ENCODE results near the gene MATCAP1. TPM values are rescaled to one million over a fixed set of nuclear protein-coding genes. Genes with fewer than 3 reads are reported as not detected.

The MATCAP1 gene
- total RNA-seq, 2 experiments from 2014 or later = 21.9 to 24.0 TPM

- CTCF ChIA-PET = interaction anchor here (0.7 to 1.2 kb wide), 2 partner anchors 16 to 19 kb away, joined by 3 to 7 read pairs; no protein-coding TSS in a partner anchor
- Mint-ChIP-seq H3K9me3 (no peaks in the 10 kb centered on the region), H3K27ac (no peak overlapping the region), H3K27me3 (ENCODE audit: low read depth) (no peaks in the 10 kb centered on the region), H3K36me3 (ENCODE audit: low read depth) (no peaks in the 10 kb centered on the region), H3K4me1 (ENCODE audit: low read depth) (no peaks in the 10 kb centered on the region), H3K4me3 (no peak overlapping the region)
- DNase-seq = no peak
- intact Hi-C loops (cut with micrococcal nuclease) = no loop called here
Observed at GRCh38 chr16:67216612-67217490, 33.1 kb upstream of the MATCAP1 start.

- Mint-ChIP-seq H3K4me3 (no peak overlapping the region), H3K27ac (no peak overlapping the region), H3K36me3 (ENCODE audit: low read depth) (no peaks in the 10 kb centered on the region), H3K4me1 (ENCODE audit: low read depth) (no peaks in the 10 kb centered on the region), H3K9me3 (no peaks in the 10 kb centered on the region), H3K27me3 (ENCODE audit: low read depth) (no peaks in the 10 kb centered on the region)
- no peak for DNase-seq
- CTCF ChIA-PET = no interaction called here
- intact Hi-C loops (cut with micrococcal nuclease) = no loop called here
Observed at GRCh38 chr16:67215706-67216105, 31.9 kb upstream of the MATCAP1 start.

- Mint-ChIP-seq H3K4me3 (no peak overlapping the region), H3K9me3 (no peaks in the 10 kb centered on the region), H3K4me1 (ENCODE audit: low read depth) (no peaks in the 10 kb centered on the region), H3K36me3 (ENCODE audit: low read depth) (no peaks in the 10 kb centered on the region), H3K27ac (no peak overlapping the region), H3K27me3 (ENCODE audit: low read depth) (no peaks in the 10 kb centered on the region)
- CTCF ChIA-PET = interaction anchor here (0.5 to 0.7 kb wide), 4 partner anchors 8 to 768 kb away, joined by 4 to 8 read pairs (median 6); no protein-coding TSS in a partner anchor
- DNase-seq = no peak
- intact Hi-C loops (cut with micrococcal nuclease) = no loop called here
Observed at GRCh38 chr16:67213197-67214019, 29.6 kb upstream of the MATCAP1 start.

GRCh38 chr16:67212766-67213165, 29.0 kb upstream of the MATCAP1 start:
- no peaks in the 10 kb centered on the region for H3K9me3 Mint-ChIP-seq
- CTCF ChIA-PET = interaction anchor here (0.5 to 0.7 kb wide), 3 partner anchors 9 to 605 kb away, joined by 4 to 5 read pairs (median 4); no protein-coding TSS in a partner anchor
- no peak for DNase-seq
- H3K27ac Mint-ChIP-seq = no peak overlapping the region
- H3K4me1 Mint-ChIP-seq (ENCODE audit: low read depth) = no peaks in the 10 kb centered on the region
- H3K27me3 Mint-ChIP-seq (ENCODE audit: low read depth) = no peaks in the 10 kb centered on the region
- no peaks in the 10 kb centered on the region for H3K36me3 Mint-ChIP-seq (ENCODE audit: low read depth)
- no peak overlapping the region for H3K4me3 Mint-ChIP-seq
- intact Hi-C loops (cut with micrococcal nuclease) = no loop called here

DNA sequence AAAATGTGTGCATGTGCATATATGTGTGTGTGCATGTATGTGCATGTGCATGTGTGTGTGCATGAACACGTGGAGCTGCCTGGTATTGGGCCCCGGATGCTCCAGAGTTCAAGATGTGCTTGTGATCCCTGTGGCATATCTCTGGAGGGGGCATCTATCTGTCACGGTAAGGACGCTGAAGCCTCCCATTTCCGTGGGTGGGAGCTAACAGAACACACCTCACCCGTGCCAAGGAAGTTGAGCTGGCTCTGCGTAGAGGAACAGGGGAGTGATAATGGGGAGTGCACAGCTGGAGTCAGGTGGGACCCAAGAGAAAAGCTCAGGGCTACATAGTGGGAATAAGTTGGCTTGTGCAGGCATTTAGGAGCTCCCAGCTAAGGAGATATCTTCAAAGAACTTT, 27.9 kb upstream of the MATCAP1 start:
- H3K36me3 Mint-ChIP-seq (ENCODE audit: low read depth) = no peaks in the 10 kb centered on the region
- no peaks in the 10 kb centered on the region for H3K9me3 Mint-ChIP-seq
- no peak for DNase-seq
- H3K27me3 Mint-ChIP-seq (ENCODE audit: low read depth) = no peaks in the 10 kb centered on the region
- intact Hi-C loops (cut with micrococcal nuclease) = no loop called here
- no peak overlapping the region for H3K4me3 Mint-ChIP-seq
- CTCF ChIA-PET = interaction anchor here (0.8 kb wide), 1 partner anchor 9 kb away, joined by 4 read pairs; no protein-coding TSS in a partner anchor
- no peak overlapping the region for H3K27ac Mint-ChIP-seq
- no peaks in the 10 kb centered on the region for H3K4me1 Mint-ChIP-seq (ENCODE audit: low read depth)

GRCh38 chr16:67210069-67210937, 26.5 kb upstream of the MATCAP1 start:
- no peaks in the 10 kb centered on the region for H3K27me3 Mint-ChIP-seq (ENCODE audit: low read depth)
- no peak overlapping the region for H3K27ac Mint-ChIP-seq
- CTCF ChIA-PET = no interaction called here
- DNase-seq = no peak
- no peaks in the 10 kb centered on the region for H3K9me3 Mint-ChIP-seq
- no peaks in the 10 kb centered on the region for H3K36me3 Mint-ChIP-seq (ENCODE audit: low read depth)
- no peaks in the 10 kb centered on the region for H3K4me1 Mint-ChIP-seq (ENCODE audit: low read depth)
- H3K4me3 Mint-ChIP-seq = no peak overlapping the region
- intact Hi-C loops (cut with micrococcal nuclease) = no loop called here

GRCh38 chr16:67209565-67209964, 25.8 kb upstream of the MATCAP1 start:
- no peaks in the 10 kb centered on the region for H3K9me3 Mint-ChIP-seq
- H3K4me3 Mint-ChIP-seq = no peak overlapping the region
- no peak overlapping the region for H3K27ac Mint-ChIP-seq
- DNase-seq = no peak
- no peaks in the 10 kb centered on the region for H3K4me1 Mint-ChIP-seq (ENCODE audit: low read depth)
- intact Hi-C loops (cut with micrococcal nuclease) = no loop called here
- no peaks in the 10 kb centered on the region for H3K27me3 Mint-ChIP-seq (ENCODE audit: low read depth)
- CTCF ChIA-PET = no interaction called here
- peaks cover 2% of the 10 kb centered on the region for H3K36me3 Mint-ChIP-seq (ENCODE audit: low read depth)

DNA sequence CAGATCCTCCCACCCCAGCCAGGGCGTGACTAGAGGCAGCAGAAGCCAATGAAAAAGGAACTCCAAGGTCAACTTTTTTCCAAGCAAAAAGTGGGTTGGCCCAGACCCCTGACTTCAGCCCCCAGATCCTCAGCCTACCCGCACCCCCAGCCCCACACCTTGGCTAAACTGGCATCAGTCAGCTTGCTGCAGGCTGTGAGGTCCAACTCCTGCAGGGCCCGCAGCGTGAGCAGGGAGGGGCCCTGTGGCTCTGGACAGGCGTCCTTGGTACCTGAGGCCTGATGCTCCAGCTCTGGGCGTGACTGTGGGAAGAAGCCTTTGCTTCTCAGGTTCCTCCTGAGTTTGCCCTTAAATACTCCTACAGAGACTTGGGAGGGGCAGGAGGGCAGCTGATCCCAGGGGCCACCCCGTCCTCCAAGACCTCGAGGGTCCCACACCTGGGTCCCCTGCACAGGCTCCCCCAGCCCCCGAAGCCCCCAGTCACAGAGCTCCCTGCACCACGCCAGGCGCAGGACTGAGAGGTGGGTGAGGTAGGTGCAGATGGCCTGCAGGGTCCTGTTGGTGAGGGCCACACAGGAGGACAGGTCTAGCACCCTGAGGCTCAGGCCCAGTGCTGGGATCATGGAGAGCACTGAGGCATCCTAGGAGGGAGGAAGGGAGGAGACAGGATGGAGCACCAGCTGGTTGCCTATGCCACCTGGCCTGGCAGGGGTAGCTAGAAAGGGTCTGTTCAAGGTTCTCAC, 24.6 kb upstream of the MATCAP1 start:
- Mint-ChIP-seq H3K36me3 (ENCODE audit: low read depth) (peaks cover 2% of the 10 kb centered on the region), H3K4me3 (no peak overlapping the region), H3K4me1 (ENCODE audit: low read depth) (no peaks in the 10 kb centered on the region), H3K27me3 (ENCODE audit: low read depth) (no peaks in the 10 kb centered on the region), H3K9me3 (no peaks in the 10 kb centered on the region), H3K27ac (no peak overlapping the region)
- intact Hi-C loops (cut with micrococcal nuclease) = no loop called here
- CTCF ChIA-PET = interaction anchor here (0.5 to 1.7 kb wide), 3 partner anchors 10 to 126 kb away, joined by 4 to 6 read pairs (median 4); partner anchors contain the start of gene TMEM208
- no peak for DNase-seq

DNA sequence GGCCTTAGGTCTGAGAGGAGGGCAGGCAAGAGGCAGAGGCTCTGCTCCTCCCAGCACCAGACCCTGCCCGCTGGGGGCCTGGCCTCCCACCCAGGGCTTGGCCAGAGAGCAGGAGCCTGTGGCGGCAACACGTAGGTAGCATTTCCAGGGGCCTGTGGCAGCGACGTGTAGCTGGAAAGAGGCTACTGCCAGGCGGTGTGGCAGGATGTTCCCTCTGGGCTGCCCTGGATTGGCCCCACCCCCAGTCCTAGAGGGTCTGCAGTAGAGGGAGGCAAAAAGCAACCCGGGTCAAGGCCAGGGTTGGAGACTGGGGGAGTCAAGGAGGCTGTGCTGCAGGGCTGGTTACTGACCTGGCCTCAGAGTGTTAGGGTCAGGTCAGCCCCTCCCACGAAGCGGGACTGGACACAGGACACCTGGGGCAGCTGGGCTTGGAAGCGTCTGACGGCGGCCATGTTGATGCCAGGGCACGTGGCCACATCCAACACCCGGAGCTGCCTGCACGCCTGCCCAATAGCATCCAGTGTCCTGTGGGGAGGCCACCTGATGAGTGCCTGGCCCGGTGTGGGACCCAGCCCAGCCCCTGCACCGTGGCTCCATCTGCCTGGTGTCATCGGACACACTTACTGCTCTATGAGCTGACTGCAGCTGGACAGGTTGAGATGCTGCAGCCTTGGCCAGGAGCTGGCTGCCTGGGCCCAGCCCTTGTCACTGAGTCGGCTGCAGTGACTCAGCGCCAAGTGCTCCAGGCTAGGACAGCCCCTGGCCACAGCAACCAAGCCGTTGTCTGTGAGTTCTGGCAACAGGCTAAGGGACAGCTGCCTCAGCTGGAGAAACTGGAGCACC, 23.7 kb upstream of the MATCAP1 start:
- CTCF ChIA-PET = interaction anchor here (1.0 to 1.7 kb wide), 2 partner anchors 9 to 19 kb away, joined by 4 to 6 read pairs; partner anchors contain the start of gene TMEM208
- no peak overlapping the region for H3K4me3 Mint-ChIP-seq
- H3K36me3 Mint-ChIP-seq (ENCODE audit: low read depth) = peaks cover 2% of the 10 kb centered on the region
- no peaks in the 10 kb centered on the region for H3K27me3 Mint-ChIP-seq (ENCODE audit: low read depth)
- no peaks in the 10 kb centered on the region for H3K9me3 Mint-ChIP-seq
- H3K4me1 Mint-ChIP-seq (ENCODE audit: low read depth) = no peaks in the 10 kb centered on the region
- no peak for DNase-seq
- intact Hi-C loops (cut with micrococcal nuclease) = no loop called here
- H3K27ac Mint-ChIP-seq = no peak overlapping the region

- no peak overlapping the region for H3K4me3 Mint-ChIP-seq
- CTCF ChIA-PET = interaction anchor here (1.7 kb wide), 1 partner anchor 9 kb away, joined by 6 read pairs; no protein-coding TSS in a partner anchor
- DNase-seq = no peak
- no peak overlapping the region for H3K27ac Mint-ChIP-seq
- peaks cover 2% of the 10 kb centered on the region for H3K36me3 Mint-ChIP-seq (ENCODE audit: low read depth)
- no peaks in the 10 kb centered on the region for H3K27me3 Mint-ChIP-seq (ENCODE audit: low read depth)
- intact Hi-C loops (cut with micrococcal nuclease) = no loop called here
- H3K4me1 Mint-ChIP-seq (ENCODE audit: low read depth) = no peaks in the 10 kb centered on the region
- no peaks in the 10 kb centered on the region for H3K9me3 Mint-ChIP-seq
Observed at GRCh38 chr16:67206838-67207248, 23.1 kb upstream of the MATCAP1 start.
